ENCODE measurements around the gene FANCI. TPM values are rescaled to one million over a fixed set of nuclear protein-coding genes. Genes with fewer than 3 reads are reported as not detected.
A peak's percentile ranks its signal among the peaks of the same experiment; 100 is the strongest.

Gene FANCI
- total RNA-seq, 1 donor from 2014 or later = 4.1 TPM

- Histone ChIP-seq H3K27me3 (no peaks in the 10 kb centered on the region), H3K4me3 (no peak overlapping the region), H3K9me3 (no peaks in the 10 kb centered on the region), H3K36me3 (peaks cover 66% of the 10 kb centered on the region), H3K27ac (no peak overlapping the region), H3K4me1 (no peaks in the 10 kb centered on the region)
- intact Hi-C loops (cut with DNase I) = no loop called here
- ATAC-seq (peak; percentile 87), DNase-seq (peak; percentile 73)
- no peak for TF ChIP-seq CTCF (IDR thresholded peaks at IDR 0.05)
These were observed 46.2 kb upstream of the FANCI start for GRCh38 chr15:89197503-89197971.

- no peak for TF ChIP-seq CTCF (IDR thresholded peaks at IDR 0.05)
- no peaks in the 10 kb centered on the region for H3K27me3 ChIP-seq
- H3K27ac ChIP-seq = no peak overlapping the region
- H3K36me3 ChIP-seq = peaks cover 59% of the 10 kb centered on the region
- intact Hi-C loops (cut with DNase I) = no loop called here
- ATAC-seq (no peak), DNase-seq (no peak)
- no peaks in the 10 kb centered on the region for H3K4me1 ChIP-seq
- H3K9me3 ChIP-seq = no peaks in the 10 kb centered on the region
- H3K4me3 ChIP-seq = no peak overlapping the region
These were observed 45.6 kb upstream of the FANCI start for GRCh38 chr15:89198196-89198595.

GRCh38 chr15:89198934-89199333 lies 44.8 kb upstream of the FANCI start:
- Histone ChIP-seq H3K4me3 (no peak overlapping the region), H3K36me3 (peaks cover 52% of the 10 kb centered on the region), H3K4me1 (no peaks in the 10 kb centered on the region), H3K27me3 (no peaks in the 10 kb centered on the region), H3K27ac (no peak overlapping the region), H3K9me3 (no peaks in the 10 kb centered on the region)
- no peak for ATAC-seq
- no peak for DNase-seq
- intact Hi-C loops (cut with DNase I) = no loop called here
- TF ChIP-seq CTCF (IDR thresholded peaks at IDR 0.05) = no peak

GRCh38 chr15:89199746-89200145 lies 44.0 kb upstream of the FANCI start:
- Histone ChIP-seq H3K27ac (no peak overlapping the region), H3K4me3 (no peak overlapping the region), H3K36me3 (peaks cover 44% of the 10 kb centered on the region), H3K27me3 (no peaks in the 10 kb centered on the region), H3K9me3 (no peaks in the 10 kb centered on the region), H3K4me1 (no peaks in the 10 kb centered on the region)
- intact Hi-C loops (cut with DNase I) = no loop called here
- TF ChIP-seq CTCF (IDR thresholded peaks at IDR 0.05) = no peak
- ATAC-seq = no peak
- DNase-seq = no peak

- no peak for TF ChIP-seq CTCF (IDR thresholded peaks at IDR 0.05)
- intact Hi-C loops (cut with DNase I) = no loop called here
- no peak for DNase-seq
- no peak overlapping the region for H3K27ac ChIP-seq
- no peaks in the 10 kb centered on the region for H3K4me1 ChIP-seq
- peaks cover 39% of the 10 kb centered on the region for H3K36me3 ChIP-seq
- no peak for ATAC-seq
- H3K27me3 ChIP-seq = no peaks in the 10 kb centered on the region
- no peaks in the 10 kb centered on the region for H3K9me3 ChIP-seq
- H3K4me3 ChIP-seq = no peak overlapping the region
These were observed 43.6 kb upstream of the FANCI start for GRCh38 chr15:89200182-89200581.

GRCh38 chr15:89201465-89202005 lies 42.2 kb upstream of the FANCI start:
- ATAC-seq (no peak), DNase-seq (no peak)
- TF ChIP-seq CTCF (IDR thresholded peaks at IDR 0.05) = no peak
- intact Hi-C loops (cut with DNase I) = no loop called here
- Histone ChIP-seq H3K27ac (no peak overlapping the region), H3K4me3 (no peak overlapping the region), H3K4me1 (no peaks in the 10 kb centered on the region), H3K9me3 (no peaks in the 10 kb centered on the region), H3K36me3 (peaks cover 27% of the 10 kb centered on the region), H3K27me3 (no peaks in the 10 kb centered on the region)
